ENCODE measurements around the gene AAMDC.

AAMDC gene

GRCh38 chr11:77820565-77821348 is at the start of gene AAMDC, which contains the start of gene RSF1:
Gene AAMDC, plus strand, starts transcription at chr11:77821144. Its CDS starts 21,353 bp downstream, at chr11:77842497.
Gene RSF1, minus strand, starts transcription at chr11:77820722. Its CDS starts 8 bp downstream, at chr11:77820714.
- peak; percentile 96 for DNase-seq (ENCODE audit: low spot score)

GRCh38 chr11:77775936-77776335 is 45.0 kb upstream of the AAMDC start:
- DNase-seq (ENCODE audit: low spot score), result no peak

GRCh38 chr11:77776455-77776854 is 44.5 kb upstream of the AAMDC start:
- DNase-seq (ENCODE audit: low spot score), result peak; percentile 5

GRCh38 chr11:77778118-77778517 is 42.8 kb upstream of the AAMDC start:
- DNase-seq (ENCODE audit: low spot score), result no peak

- no peak for DNase-seq (ENCODE audit: low spot score)
These were observed 42.4 kb upstream of the AAMDC start for GRCh38 chr11:77778549-77778948.

- DNase-seq (ENCODE audit: low spot score), result no peak
These were observed 41.0 kb upstream of the AAMDC start for GRCh38 chr11:77779935-77780334.

- no peak for DNase-seq (ENCODE audit: low spot score)
These were observed 37.9 kb upstream of the AAMDC start for GRCh38 chr11:77783025-77783424.

GRCh38 chr11:77784572-77784971 is 36.4 kb upstream of the AAMDC start:
- DNase-seq (ENCODE audit: low spot score), result no peak

GRCh38 chr11:77789061-77789730 is 31.7 kb upstream of the AAMDC start:
- DNase-seq (ENCODE audit: low spot score), result no peak

GRCh38 chr11:77789731-77790476 is 31.0 kb upstream of the AAMDC start:
- no peak for DNase-seq (ENCODE audit: low spot score)

- no peak for DNase-seq (ENCODE audit: low spot score)
These were observed 29.6 kb upstream of the AAMDC start for GRCh38 chr11:77791301-77791700.

- DNase-seq (ENCODE audit: low spot score), result no peak
These were observed 27.0 kb upstream of the AAMDC start for GRCh38 chr11:77793972-77794371.

GRCh38 chr11:77799338-77799737 is 21.6 kb upstream of the AAMDC start:
- no peak for DNase-seq (ENCODE audit: low spot score)

- no peak for DNase-seq (ENCODE audit: low spot score)
These were observed 20.5 kb upstream of the AAMDC start for GRCh38 chr11:77800449-77800848.

- no peak for DNase-seq (ENCODE audit: low spot score)
These were observed 19.5 kb upstream of the AAMDC start for GRCh38 chr11:77801477-77801876.

- DNase-seq (ENCODE audit: low spot score), result no peak
These were observed 14.5 kb upstream of the AAMDC start for GRCh38 chr11:77806415-77806814.

GRCh38 chr11:77806993-77807392 is 14.0 kb upstream of the AAMDC start:
- no peak for DNase-seq (ENCODE audit: low spot score)

- no peak for DNase-seq (ENCODE audit: low spot score)
These were observed 7.7 kb upstream of the AAMDC start for GRCh38 chr11:77813256-77813655.

GRCh38 chr11:77814848-77815247 is 6.1 kb upstream of the AAMDC start:
- no peak for DNase-seq (ENCODE audit: low spot score)

GRCh38 chr11:77815459-77815858 is 5.5 kb upstream of the AAMDC start:
- no peak for DNase-seq (ENCODE audit: low spot score)

- peak; percentile 85 for DNase-seq (ENCODE audit: low spot score)
These were observed 1.5 kb upstream of the AAMDC start for GRCh38 chr11:77819411-77819920.

- peak; percentile 27 for DNase-seq (ENCODE audit: low spot score)
These were observed 901 bp upstream of the AAMDC start for GRCh38 chr11:77819921-77820564.

Measured in activated CD4-positive, alpha-beta T cell treated with anti-CD3 and anti-CD28 coated beads, Interleukin-2, Interleukin-4, amounts not matched to agents 100 ng/mL and 50 ng/mL, durations not matched to agents 16 hours and 8 hours (primary cell).